GM10266 (cell line): ENCODE results near the gene PLCL1.

ENCODE experiments used
- DNase-seq: peaks from one replicate; pipeline ENCODE4 v3.0.0; 2012; ENCODE audit errors: extremely low spot score
- CTCF ChIP-seq: IDR thresholded peaks from 2 replicates; pipeline ENCODE4 v1.5.1; 2012; ENCODE audit warnings: mild to moderate bottlenecking, low read depth; ENCODE audit not compliant: control insufficient read depth, insufficient read depth; ENCODE audit errors: missing control alignments

The PLCL1 gene

GRCh38 chr2:198084156-198084555, 279.8 kb downstream of the PLCL1 start:
- TF ChIP-seq CTCF: no peak
- DNase-seq: no peak

- TF ChIP-seq CTCF: no peak
- no peak for DNase-seq
Observed at GRCh38 chr2:198096002-198096401, 291.6 kb downstream of the PLCL1 start.

GRCh38 chr2:198096965-198097364, 292.6 kb downstream of the PLCL1 start:
- no peak for TF ChIP-seq CTCF
- no peak for DNase-seq

- no peak for DNase-seq
Observed at GRCh38 chr2:198097630-198098029, 293.2 kb downstream of the PLCL1 start.

GRCh38 chr2:198098386-198098785, 294.0 kb downstream of the PLCL1 start:
- no peak for DNase-seq
- TF ChIP-seq CTCF: no peak

More at GRCh38 chr2:198097630-198098029, 293.2 kb downstream of the PLCL1 start:
- TF ChIP-seq CTCF: no peak

GRCh38 chr2:198098918-198099317, 294.5 kb downstream of the PLCL1 start:
- no peak for DNase-seq
- TF ChIP-seq CTCF: no peak

GRCh38 chr2:198100346-198100745, 296.0 kb downstream of the PLCL1 start:
- no peak for TF ChIP-seq CTCF
- DNase-seq: no peak

GRCh38 chr2:198101688-198102087, 297.3 kb downstream of the PLCL1 start:
- DNase-seq: no peak
- TF ChIP-seq CTCF: no peak
